Measurements from ENCODE around the gene MAP7.

DNA sequence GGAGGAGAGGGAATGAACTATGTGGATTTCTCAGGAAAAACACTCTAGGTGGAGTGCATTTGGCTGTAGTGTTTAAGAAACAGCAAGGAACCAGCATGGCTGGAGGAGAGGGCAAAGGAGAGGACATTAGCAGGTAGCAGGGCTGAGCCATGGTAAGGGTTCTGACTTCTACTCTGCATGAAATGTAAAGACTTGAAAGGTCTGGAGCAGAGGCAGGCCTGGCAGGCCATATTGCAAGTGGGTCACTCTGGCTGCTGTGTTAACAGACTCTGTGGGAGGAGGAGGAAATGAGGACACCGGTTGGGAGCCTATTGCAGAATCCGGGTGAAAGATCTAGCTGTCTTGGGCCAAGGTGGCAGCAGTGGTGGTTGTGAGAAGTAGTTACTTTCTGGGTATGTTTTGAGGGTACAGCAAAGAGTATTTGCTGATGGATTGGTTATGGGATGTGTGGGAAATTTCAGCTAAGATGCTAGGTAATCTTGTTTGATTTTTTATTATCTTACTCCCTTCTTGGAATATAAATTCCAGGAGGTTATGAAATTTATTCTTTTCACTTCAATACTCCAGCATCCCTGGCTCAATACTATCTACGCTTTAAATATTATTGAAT is 144.7 kb downstream of the MAP7 start:
- TF ChIP-seq EZH2 (IDR thresholded peaks at IDR 0.05; ENCODE audit: insufficient read depth, poor library complexity, severe bottlenecking) (no peak), EZH2phosphoT487 (IDR thresholded peaks at IDR 0.05; ENCODE audit: insufficient read depth, low read depth) (no peak)

Measured in GM23248 (cell line).